NCI-H146 treated with DMSO at 0.1 percent for 48 hours (cell line): ENCODE results near the gene FOXO3.
A peak's percentile ranks its signal among the peaks of the same experiment; 100 is the strongest.

Experiments
- DNase-seq: peaks from one replicate; lab custom pipeline; 2025; ENCODE audit not compliant: unreplicated experiment; lab: John Stamatoyannopoulos, UW

FOXO3 gene

GRCh38 chr6:108574457-108575141, 13.9 kb downstream of the FOXO3 start:
- DNase-seq: no peak

- DNase-seq: no peak
Observed at GRCh38 chr6:108575905-108576494, 15.3 kb downstream of the FOXO3 start.

GRCh38 chr6:108576709-108577108, 16.0 kb downstream of the FOXO3 start:
- DNase-seq: no peak

GRCh38 chr6:108578166-108578565, 17.4 kb downstream of the FOXO3 start:
- no peak for DNase-seq

- DNase-seq: no peak
Observed at GRCh38 chr6:108578595-108579327, 18.0 kb downstream of the FOXO3 start.

GRCh38 chr6:108579328-108579721, 18.6 kb downstream of the FOXO3 start:
- DNase-seq: no peak

GRCh38 chr6:108580646-108581045, 19.9 kb downstream of the FOXO3 start:
- DNase-seq: no peak

GRCh38 chr6:108581237-108581931, 20.7 kb downstream of the FOXO3 start:
- DNase-seq: peak; percentile 12

- DNase-seq: no peak
Observed at GRCh38 chr6:108581932-108582475, 21.3 kb downstream of the FOXO3 start.

- DNase-seq: no peak
Observed at GRCh38 chr6:108582618-108583017, 21.9 kb downstream of the FOXO3 start.

GRCh38 chr6:108584323-108584722, 23.6 kb downstream of the FOXO3 start:
- no peak for DNase-seq

- DNase-seq: no peak
Observed at GRCh38 chr6:108585359-108585758, 24.6 kb downstream of the FOXO3 start.

- no peak for DNase-seq
Observed at GRCh38 chr6:108585921-108586536, 25.3 kb downstream of the FOXO3 start.

GRCh38 chr6:108587258-108588059, 26.7 kb downstream of the FOXO3 start:
- DNase-seq: no peak

- DNase-seq: no peak
Observed at GRCh38 chr6:108588586-108588985, 27.9 kb downstream of the FOXO3 start.

- DNase-seq: no peak
Observed at GRCh38 chr6:108589244-108589791, 28.6 kb downstream of the FOXO3 start.

GRCh38 chr6:108591040-108591816, 30.5 kb downstream of the FOXO3 start:
- no peak for DNase-seq

- no peak for DNase-seq
Observed at GRCh38 chr6:108592371-108593337, 31.9 kb downstream of the FOXO3 start.
